HepG2 (cell line): ENCODE results near the gene NR2F1-AS1. TPM values are rescaled to one million over a fixed set of nuclear protein-coding genes. Genes with fewer than 3 reads are reported as not detected.

Experiments
- ARID5B ChIP-seq: IDR thresholded peaks from 2 replicates; pipeline ENCODE4 v1.4.0; 2020; ENCODE audit warnings: mild to moderate bottlenecking, missing genetic modification reagents
- ASH2L ChIP-seq: fragments of 300-600, 200-600 bp; sonication (generic); IDR thresholded peaks from 2 replicates; pipeline ENCODE4 v1.7.0; 2017; ENCODE audit warnings: low read depth, mild to moderate bottlenecking, moderate library complexity, mixed read lengths, low read length; ENCODE audit not compliant: insufficient read length
- HDAC1 ChIP-seq: sonication (generic); formaldehyde crosslinking; IDR thresholded peaks from 2 replicates; pipeline ENCODE4 v1.5.1; 2020; ENCODE audit warnings: mild to moderate bottlenecking, missing genetic modification reagents
- MXI1 ChIP-seq: IDR thresholded peaks from 3 replicates; pipeline ENCODE4 v1.6.1; 2012; ENCODE audit warnings: low read depth, low read length, inconsistent platforms, borderline replicate concordance
- NR2F2 ChIP-seq: IDR thresholded peaks from 2 replicates; pipeline ENCODE4 v1.6.1; 2012; ENCODE audit warnings: low read depth, inconsistent platforms, borderline replicate concordance
- PHF21A ChIP-seq: sonication (generic); formaldehyde crosslinking; IDR thresholded peaks from 2 replicates; pipeline ENCODE4 v1.5.0; 2020; ENCODE audit warnings: mild to moderate bottlenecking, missing genetic modification reagents
- POLR2AphosphoS5 ChIP-seq: IDR thresholded peaks from 2 replicates; pipeline ENCODE4 v1.6.1; 2012; ENCODE audit warnings: low read depth, low read length
- RXRB ChIP-seq: IDR thresholded peaks from 2 replicates; pipeline ENCODE4 v1.6.1; 2016; ENCODE audit warnings: borderline replicate concordance, missing genetic modification reagents, missing compliant biosample characterization
- ZFP36 ChIP-seq: fragments of 150-350 bp; IDR thresholded peaks from 2 replicates; pipeline ENCODE4 v1.6.1; 2018; ENCODE audit warnings: borderline replicate concordance, low read length, low read depth; ENCODE audit not compliant: partially characterized antibody
- ZNF331 ChIP-seq: sonication (generic); formaldehyde crosslinking; IDR thresholded peaks from 2 replicates; pipeline ENCODE4 v1.4.0; 2020; ENCODE audit warnings: missing genetic modification reagents
- ZNF557 ChIP-seq: sonication (generic); formaldehyde crosslinking; IDR thresholded peaks from 2 replicates; pipeline ENCODE4 v1.4.0; 2020; ENCODE audit warnings: missing genetic modification reagents
- ZSCAN31 ChIP-seq: sonication (generic); formaldehyde crosslinking; IDR thresholded peaks from 2 replicates; pipeline ENCODE4 v1.5.0; 2020; ENCODE audit warnings: low read depth, mild to moderate bottlenecking, missing genetic modification reagents
- polyA plus RNA-seq, 8 experiments: library from polyadenylated mRNA; depleted of rRNA in 3 of 8; stranded (reverse) in 7 of 8; unstranded in 1 of 8; fragments of >200 nt; fragmentation: Illumina TruSeq in 4 of 8; extraction: Trizol in 4 of 8; gene quantifications; 2 replicates each; pipeline versions ENCODE4 v1.2.1 to v1.2.3, GENCODE V29; 2011 to 2016; ENCODE audit warnings: low read depth in 4 of 8, missing spikeins in 1 of 8, mixed read lengths in 1 of 8; ENCODE audit not compliant: insufficient read depth in 1 of 8
- total RNA-seq, 5 experiments: library from RNA; depleted of rRNA; stranded (reverse); fragments of >200 nt; fragmentation: Illumina TruSeq; extraction: Trizol; gene quantifications; 2 replicates each; pipeline ENCODE4 v1.2.3, GENCODE V29; 2016; ENCODE audit warnings: low read depth in 1 of 5
- TF ChIP-seq, protein P1 (sequence below): sonication (generic); formaldehyde crosslinking; IDR thresholded peaks from 2 replicates; pipeline ENCODE4 v1.4.0; 2020; ENCODE audit warnings: mild to moderate bottlenecking, low read depth, missing genetic modification reagents
- TF ChIP-seq, protein P2 (sequence below): sonication (generic); formaldehyde crosslinking; IDR thresholded peaks from 2 replicates; pipeline ENCODE4 v1.4.0; 2020; ENCODE audit warnings: mild to moderate bottlenecking, missing genetic modification reagents
- TF ChIP-seq, protein P3 (sequence below): sonication (generic); formaldehyde crosslinking; IDR thresholded peaks from 2 replicates; pipeline ENCODE4 v1.8.1; 2022; ENCODE audit warnings: low read depth, mild to moderate bottlenecking, missing genetic modification reagents

NR2F1-AS1 gene
- total and polyA plus RNA-seq, 2 of the 13 experiments (the other 11 are each of a cell fraction or from before 2014, with no cell fraction given) = 2.8 TPM

GRCh38 chr5:93582677-93583438 is 1.8 kb upstream of the NR2F1-AS1 start, which contains the start of gene NR2F1 (continued):
- TF ChIP-seq, protein P1, sequence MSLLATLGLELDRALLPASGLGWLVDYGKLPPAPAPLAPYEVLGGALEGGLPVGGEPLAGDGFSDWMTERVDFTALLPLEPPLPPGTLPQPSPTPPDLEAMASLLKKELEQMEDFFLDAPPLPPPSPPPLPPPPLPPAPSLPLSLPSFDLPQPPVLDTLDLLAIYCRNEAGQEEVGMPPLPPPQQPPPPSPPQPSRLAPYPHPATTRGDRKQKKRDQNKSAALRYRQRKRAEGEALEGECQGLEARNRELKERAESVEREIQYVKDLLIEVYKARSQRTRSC = 0 out of 2 replicates have a peak, but pooled peaks have one; percentile 68
- TF ChIP-seq ASH2L = peak; percentile 24
- 0 out of 2 replicates have a peak, but pooled peaks have one; percentile 21 for TF ChIP-seq ZNF331
- TF ChIP-seq MXI1 = peak; percentile 65; the same call in 2 of the 3 replicates
- 0 out of 2 replicates have a peak, but pooled peaks have one; percentile 56 for TF ChIP-seq NR2F2
- TF ChIP-seq ZFP36 = peak; percentile 36
- peak; percentile 75 for TF ChIP-seq PHF21A (CRISPR knock-in tag)
- no peak for TF ChIP-seq ZNF557
- TF ChIP-seq, protein P2, sequence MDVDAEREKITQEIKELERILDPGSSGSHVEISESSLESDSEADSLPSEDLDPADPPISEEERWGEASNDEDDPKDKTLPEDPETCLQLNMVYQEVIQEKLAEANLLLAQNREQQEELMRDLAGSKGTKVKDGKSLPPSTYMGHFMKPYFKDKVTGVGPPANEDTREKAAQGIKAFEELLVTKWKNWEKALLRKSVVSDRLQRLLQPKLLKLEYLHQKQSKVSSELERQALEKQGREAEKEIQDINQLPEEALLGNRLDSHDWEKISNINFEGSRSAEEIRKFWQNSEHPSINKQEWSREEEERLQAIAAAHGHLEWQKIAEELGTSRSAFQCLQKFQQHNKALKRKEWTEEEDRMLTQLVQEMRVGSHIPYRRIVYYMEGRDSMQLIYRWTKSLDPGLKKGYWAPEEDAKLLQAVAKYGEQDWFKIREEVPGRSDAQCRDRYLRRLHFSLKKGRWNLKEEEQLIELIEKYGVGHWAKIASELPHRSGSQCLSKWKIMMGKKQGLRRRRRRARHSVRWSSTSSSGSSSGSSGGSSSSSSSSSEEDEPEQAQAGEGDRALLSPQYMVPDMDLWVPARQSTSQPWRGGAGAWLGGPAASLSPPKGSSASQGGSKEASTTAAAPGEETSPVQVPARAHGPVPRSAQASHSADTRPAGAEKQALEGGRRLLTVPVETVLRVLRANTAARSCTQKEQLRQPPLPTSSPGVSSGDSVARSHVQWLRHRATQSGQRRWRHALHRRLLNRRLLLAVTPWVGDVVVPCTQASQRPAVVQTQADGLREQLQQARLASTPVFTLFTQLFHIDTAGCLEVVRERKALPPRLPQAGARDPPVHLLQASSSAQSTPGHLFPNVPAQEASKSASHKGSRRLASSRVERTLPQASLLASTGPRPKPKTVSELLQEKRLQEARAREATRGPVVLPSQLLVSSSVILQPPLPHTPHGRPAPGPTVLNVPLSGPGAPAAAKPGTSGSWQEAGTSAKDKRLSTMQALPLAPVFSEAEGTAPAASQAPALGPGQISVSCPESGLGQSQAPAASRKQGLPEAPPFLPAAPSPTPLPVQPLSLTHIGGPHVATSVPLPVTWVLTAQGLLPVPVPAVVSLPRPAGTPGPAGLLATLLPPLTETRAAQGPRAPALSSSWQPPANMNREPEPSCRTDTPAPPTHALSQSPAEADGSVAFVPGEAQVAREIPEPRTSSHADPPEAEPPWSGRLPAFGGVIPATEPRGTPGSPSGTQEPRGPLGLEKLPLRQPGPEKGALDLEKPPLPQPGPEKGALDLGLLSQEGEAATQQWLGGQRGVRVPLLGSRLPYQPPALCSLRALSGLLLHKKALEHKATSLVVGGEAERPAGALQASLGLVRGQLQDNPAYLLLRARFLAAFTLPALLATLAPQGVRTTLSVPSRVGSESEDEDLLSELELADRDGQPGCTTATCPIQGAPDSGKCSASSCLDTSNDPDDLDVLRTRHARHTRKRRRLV = no peak
- peak; percentile 53; the same call in 1 of the 2 replicates for TF ChIP-seq RXRB (CRISPR knock-in tag)
- TF ChIP-seq ZSCAN31 (CRISPR knock-in tag) = peak; percentile 86
- peak; percentile 87 for TF ChIP-seq HDAC1 (CRISPR knock-in tag)
- peak; percentile 66 for TF ChIP-seq ARID5B (CRISPR knock-in tag)
- peak; percentile 78 for TF ChIP-seq POLR2AphosphoS5
- TF ChIP-seq, protein P3, sequence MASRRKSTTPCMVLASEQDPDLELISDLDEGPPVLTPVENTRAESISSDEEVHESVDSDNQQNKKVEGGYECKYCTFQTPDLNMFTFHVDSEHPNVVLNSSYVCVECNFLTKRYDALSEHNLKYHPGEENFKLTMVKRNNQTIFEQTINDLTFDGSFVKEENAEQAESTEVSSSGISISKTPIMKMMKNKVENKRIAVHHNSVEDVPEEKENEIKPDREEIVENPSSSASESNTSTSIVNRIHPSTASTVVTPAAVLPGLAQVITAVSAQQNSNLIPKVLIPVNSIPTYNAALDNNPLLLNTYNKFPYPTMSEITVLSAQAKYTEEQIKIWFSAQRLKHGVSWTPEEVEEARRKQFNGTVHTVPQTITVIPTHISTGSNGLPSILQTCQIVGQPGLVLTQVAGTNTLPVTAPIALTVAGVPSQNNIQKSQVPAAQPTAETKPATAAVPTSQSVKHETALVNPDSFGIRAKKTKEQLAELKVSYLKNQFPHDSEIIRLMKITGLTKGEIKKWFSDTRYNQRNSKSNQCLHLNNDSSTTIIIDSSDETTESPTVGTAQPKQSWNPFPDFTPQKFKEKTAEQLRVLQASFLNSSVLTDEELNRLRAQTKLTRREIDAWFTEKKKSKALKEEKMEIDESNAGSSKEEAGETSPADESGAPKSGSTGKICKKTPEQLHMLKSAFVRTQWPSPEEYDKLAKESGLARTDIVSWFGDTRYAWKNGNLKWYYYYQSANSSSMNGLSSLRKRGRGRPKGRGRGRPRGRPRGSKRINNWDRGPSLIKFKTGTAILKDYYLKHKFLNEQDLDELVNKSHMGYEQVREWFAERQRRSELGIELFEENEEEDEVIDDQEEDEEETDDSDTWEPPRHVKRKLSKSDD (CRISPR knock-in tag) = peak; percentile 26; the same call in 1 of the 2 replicates
